Muscle layer of duodenum (tissue), 2 donors: ENCODE data around the gene PLEKHN1.

Source experiments
- H3K27ac ChIP-seq: one replicate; pipeline ENCODE4 v1.7.0; 2013; ENCODE audit warnings: mild to moderate bottlenecking, low read length
- H3K27me3 ChIP-seq: one replicate; pipeline ENCODE4 v1.7.0; 2013; ENCODE audit warnings: low read depth, mild to moderate bottlenecking, control low read depth, low read length
- H3K36me3 ChIP-seq, 2 donors: one replicate each; pipeline ENCODE4 v1.7.0; 2013; ENCODE audit warnings: low read length in 2 of 2, control low read depth in 1 of 2, mild to moderate bottlenecking in 1 of 2; ENCODE audit not compliant: insufficient read depth in 2 of 2, control insufficient read depth in 1 of 2
- H3K4me1 ChIP-seq, 2 donors: one replicate each; pipeline ENCODE4 v1.7.0; 2013; ENCODE audit warnings: low read length in 2 of 2, mild to moderate bottlenecking in 2 of 2, control low read depth in 1 of 2, moderate library complexity in 1 of 2; ENCODE audit not compliant: insufficient read depth in 2 of 2, control insufficient read depth in 1 of 2
- H3K4me3 ChIP-seq, 2 donors: one replicate each; pipeline ENCODE4 v1.7.0; 2013; ENCODE audit warnings: low read length in 2 of 2, low read depth in 1 of 2, mild to moderate bottlenecking in 1 of 2
- H3K9me3 ChIP-seq, 2 donors: one replicate each; pipeline ENCODE4 v1.7.0; 2013; ENCODE audit warnings: low read length in 2 of 2, control low read depth in 1 of 2, mild to moderate bottlenecking in 1 of 2; ENCODE audit not compliant: control insufficient read depth in 1 of 2
- donor health status: healthy.

Gene PLEKHN1

GRCh38 chr1:1024771-1025699, 58.8 kb downstream of the PLEKHN1 start:
- Histone ChIP-seq H3K4me3 (no peak overlapping the region), H3K4me1 (peaks cover 0 to 39% of the 10 kb centered on the region in 2 donors), H3K36me3 (no peaks in the 10 kb centered on the region), H3K9me3 (no peaks in the 10 kb centered on the region), H3K27me3 (no peaks in the 10 kb centered on the region), H3K27ac (no peak overlapping the region)
